Measurements from ENCODE around the gene PNMA3.

The PNMA3 gene

DNA sequence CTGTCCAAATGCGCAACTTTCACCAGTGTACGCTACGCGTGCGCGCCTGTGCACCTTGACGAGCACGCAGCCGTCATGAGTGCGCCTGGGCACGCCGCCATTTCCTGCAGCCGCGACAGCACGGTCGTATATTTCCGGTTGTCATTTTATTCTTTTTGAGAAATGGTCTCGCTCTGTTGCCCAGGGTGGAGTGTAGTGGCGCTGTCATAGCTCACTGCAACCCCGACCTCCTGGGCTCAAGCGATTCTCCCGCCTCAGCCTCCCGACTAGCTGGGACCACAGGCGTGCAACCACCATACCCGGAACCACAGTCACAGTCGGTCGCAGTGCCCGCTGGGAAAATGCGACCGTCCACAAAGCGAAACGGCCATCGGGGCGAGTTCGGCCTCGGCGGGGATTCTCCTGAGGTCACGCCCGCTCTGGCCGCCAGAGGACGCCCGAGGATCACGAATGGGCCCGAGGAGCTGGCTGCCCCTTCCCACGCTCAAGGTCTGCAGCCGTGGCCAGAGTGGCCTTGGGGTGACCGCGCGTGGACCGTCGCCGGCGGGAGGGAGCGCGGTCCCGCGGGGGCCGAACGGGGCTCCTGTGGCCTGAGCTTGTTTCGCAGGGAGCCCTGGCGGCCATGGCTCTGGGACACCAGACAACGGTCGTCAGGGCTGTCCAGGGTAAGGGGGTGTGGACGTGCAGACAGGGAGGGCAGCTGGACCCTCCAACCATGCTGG is 23.7 kb upstream of the PNMA3 start:
- no peak for DNase-seq (ENCODE audit: low read depth)

DNA sequence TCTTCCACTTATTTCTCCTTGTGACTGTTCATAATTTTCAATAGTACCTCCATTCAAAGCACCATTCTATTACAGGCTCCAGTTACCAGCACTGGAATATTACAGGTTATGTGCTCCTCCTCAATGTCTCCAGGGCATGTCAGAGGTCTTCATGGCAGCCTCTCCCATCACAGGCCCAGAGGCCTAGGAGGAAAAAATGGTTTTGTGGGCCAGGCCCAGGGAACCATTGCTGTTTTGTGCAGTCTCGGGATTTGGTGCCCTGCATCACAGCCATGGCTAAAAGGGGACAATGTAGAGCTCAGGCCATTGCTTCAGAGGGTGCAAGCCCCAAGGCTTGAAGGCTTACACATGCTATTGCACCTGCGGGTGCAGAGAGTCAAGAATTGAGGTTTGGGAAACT is 7.2 kb upstream of the PNMA3 start:
- TF ChIP-seq, protein P1, sequence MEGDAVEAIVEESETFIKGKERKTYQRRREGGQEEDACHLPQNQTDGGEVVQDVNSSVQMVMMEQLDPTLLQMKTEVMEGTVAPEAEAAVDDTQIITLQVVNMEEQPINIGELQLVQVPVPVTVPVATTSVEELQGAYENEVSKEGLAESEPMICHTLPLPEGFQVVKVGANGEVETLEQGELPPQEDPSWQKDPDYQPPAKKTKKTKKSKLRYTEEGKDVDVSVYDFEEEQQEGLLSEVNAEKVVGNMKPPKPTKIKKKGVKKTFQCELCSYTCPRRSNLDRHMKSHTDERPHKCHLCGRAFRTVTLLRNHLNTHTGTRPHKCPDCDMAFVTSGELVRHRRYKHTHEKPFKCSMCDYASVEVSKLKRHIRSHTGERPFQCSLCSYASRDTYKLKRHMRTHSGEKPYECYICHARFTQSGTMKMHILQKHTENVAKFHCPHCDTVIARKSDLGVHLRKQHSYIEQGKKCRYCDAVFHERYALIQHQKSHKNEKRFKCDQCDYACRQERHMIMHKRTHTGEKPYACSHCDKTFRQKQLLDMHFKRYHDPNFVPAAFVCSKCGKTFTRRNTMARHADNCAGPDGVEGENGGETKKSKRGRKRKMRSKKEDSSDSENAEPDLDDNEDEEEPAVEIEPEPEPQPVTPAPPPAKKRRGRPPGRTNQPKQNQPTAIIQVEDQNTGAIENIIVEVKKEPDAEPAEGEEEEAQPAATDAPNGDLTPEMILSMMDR (conservative IDR thresholded peaks at IDR 0.05; ENCODE audit: low read depth, low read length), result no peak
- no peak overlapping the region for H3K4me3 ChIP-seq (ENCODE audit: low read length)
- no peak for DNase-seq (ENCODE audit: low read depth)

More for the DNA sequence above, 23.7 kb upstream of the PNMA3 start:
- TF ChIP-seq, protein P1 (conservative IDR thresholded peaks at IDR 0.05; ENCODE audit: low read depth, low read length), result peak; percentile 66
- no peak overlapping the region for H3K4me3 ChIP-seq (ENCODE audit: low read length)

DNA sequence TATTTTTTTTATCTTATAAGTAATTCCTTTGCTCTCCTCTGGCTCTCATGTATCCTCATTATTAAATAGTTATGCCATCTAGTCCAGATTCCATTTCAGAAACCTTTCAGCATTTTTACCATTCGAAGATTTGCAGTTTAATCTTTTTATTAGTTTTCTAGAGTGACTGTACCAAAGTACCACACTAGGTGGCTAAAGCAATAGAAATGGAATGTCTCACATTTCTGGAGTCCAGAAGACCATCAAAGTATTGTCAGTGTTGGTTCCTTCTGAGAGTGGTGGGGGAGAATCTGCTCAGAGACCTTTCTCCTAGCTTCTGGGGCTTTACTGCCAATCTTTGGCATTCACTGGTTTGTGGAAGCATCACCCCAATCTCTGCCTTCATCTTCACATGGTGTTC is 3.7 kb upstream of the PNMA3 start:
- DNase-seq (ENCODE audit: low read depth), result no peak
- TF ChIP-seq, protein P1 (conservative IDR thresholded peaks at IDR 0.05; ENCODE audit: low read depth, low read length), result peak; percentile 13
- H3K4me3 ChIP-seq (ENCODE audit: low read length), result no peak overlapping the region

DNA sequence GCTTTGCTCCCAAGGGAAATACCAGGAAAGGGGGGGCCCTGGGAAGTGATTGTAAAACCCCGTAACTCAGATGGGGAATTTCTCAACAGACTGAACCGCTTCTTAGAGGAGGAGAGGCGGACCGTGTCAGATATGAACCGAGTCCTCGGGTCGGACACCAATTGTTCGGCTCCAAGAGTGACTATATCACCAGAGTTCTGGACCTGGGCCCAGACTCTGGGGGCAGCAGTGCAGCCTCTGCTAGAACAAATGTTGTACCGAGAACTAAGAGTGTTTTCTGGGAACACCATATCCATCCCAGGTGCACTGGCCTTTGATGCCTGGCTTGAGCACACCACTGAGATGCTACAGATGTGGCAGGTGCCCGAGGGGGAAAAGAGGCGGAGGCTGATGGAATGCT is 1.0 kb downstream of the PNMA3 start:
- H3K4me3 ChIP-seq (ENCODE audit: low read length), result no peak overlapping the region
- TF ChIP-seq, protein P1 (conservative IDR thresholded peaks at IDR 0.05; ENCODE audit: low read depth, low read length), result no peak
- DNase-seq (ENCODE audit: low read depth), result no peak

DNA sequence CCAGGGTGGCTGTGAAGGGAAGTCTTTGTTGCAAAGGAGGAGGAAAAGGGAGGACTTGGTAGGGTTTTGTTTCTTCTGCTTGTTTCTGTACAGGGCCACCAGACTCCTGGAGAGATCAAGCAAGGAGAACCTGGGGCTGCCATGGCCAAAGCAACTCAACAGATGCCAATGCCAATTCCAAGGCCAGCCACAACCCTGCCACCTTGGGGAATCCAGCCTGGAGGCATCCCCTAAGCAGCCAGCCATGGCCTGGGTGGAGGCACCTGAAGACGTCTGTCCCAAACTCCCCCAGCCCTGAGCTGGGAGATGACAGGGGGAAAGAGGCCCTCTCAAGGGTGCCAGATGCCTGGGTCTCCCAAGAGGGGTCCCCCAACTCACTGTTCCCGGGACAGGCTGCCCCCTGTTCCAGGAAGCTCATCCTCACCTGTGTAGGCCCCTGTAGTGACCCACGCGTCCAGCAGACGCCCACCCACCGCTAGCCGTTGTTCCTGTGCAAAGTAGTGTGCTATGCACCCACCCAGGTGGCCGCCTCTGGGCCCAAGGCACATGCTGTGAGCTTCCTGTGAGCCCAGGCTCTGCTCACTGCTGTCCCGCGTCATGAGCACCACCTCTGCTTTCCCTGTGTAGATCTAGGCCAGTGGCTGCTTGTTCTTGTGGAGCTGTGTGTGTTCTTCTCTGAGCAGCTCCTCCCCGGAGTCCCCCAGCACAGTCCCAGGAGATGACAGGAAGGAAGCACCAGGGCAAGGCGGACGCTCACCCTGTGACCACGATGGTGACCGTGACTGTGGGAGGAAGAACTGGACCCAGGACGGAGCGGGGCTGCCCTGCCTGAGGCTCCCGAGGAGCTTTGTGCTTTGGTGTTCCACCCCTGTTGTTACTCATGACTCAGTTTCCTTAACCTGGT is 3.2 kb downstream of the PNMA3 start:
- TF ChIP-seq, protein P1 (conservative IDR thresholded peaks at IDR 0.05; ENCODE audit: low read depth, low read length), result no peak
- no peak overlapping the region for H3K4me3 ChIP-seq (ENCODE audit: low read length)
- DNase-seq (ENCODE audit: low read depth), result no peak

DNA sequence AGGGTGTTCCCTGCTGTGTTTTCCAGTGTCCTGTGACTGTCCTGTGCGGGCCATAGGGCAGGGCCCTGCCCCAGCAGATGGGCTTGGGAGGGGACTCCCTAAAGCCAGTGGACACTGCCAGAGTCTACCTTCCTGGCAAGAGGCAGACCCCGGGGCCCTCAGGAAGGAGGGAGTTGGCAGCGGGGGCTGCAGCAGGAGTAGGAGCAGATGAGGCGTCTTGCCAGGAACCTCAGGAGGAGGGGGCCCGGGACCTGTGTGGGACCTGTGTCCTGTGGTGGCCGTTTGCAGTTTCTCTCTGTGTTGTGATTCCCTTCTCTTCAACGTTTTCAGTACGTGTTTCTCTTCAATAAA is 3.8 kb downstream of the PNMA3 start:
- TF ChIP-seq, protein P1 (conservative IDR thresholded peaks at IDR 0.05; ENCODE audit: low read depth, low read length), result no peak

More for the DNA sequence above, 3.8 kb downstream of the PNMA3 start:
- no peak overlapping the region for H3K4me3 ChIP-seq (ENCODE audit: low read length)
- DNase-seq (ENCODE audit: low read depth), result no peak

Measured in retinal pigment epithelial cell (primary cell).